IMR-90 (cell line): Measurements from ENCODE around the gene KIAA1614. TPM values are rescaled to one million over a fixed set of nuclear protein-coding genes. Genes with fewer than 3 reads are reported as not detected.

Source experiments
- ATAC-seq: fragments of 200-7000 bp; cut with Tn5 transposase; 2 replicates; pipeline ENCODE4 v1.9.1; 2020; ENCODE audit warnings: low read depth, mild to moderate bottlenecking, moderate library complexity
- BruUV-seq: library from RNA; stranded (reverse); fragments of 400-500 nt; replicated peaks from 2 replicates; lab custom pipeline; 2021; lab: Mats Ljungman, UMichigan
- CTCF ChIA-PET: fragments of 300-600 bp; formaldehyde crosslinking; extraction: SDS; loops from one replicate; lab custom pipeline; 2021; ENCODE audit warnings: antibody characterized with exemption; lab: Yijun Ruan, JAX
- POLR2A ChIA-PET: fragments of 300-600 bp; sonication (Branson Sonifier 250); formaldehyde crosslinking; loops from one replicate; lab custom pipeline; 2022; ENCODE audit warnings: antibody characterized with exemption; ENCODE audit not compliant: unreplicated experiment; lab: Charles Lee
- DNase-seq: peaks from one replicate; pipeline ENCODE4 v3.0.0; 2013
- H2AFZ ChIP-seq: replicated peaks from 2 replicates; pipeline ENCODE3; 2013; ENCODE audit warnings: low read length, mild to moderate bottlenecking; ENCODE audit not compliant: poor library complexity
- H2AK5ac ChIP-seq: 2 replicates; pipeline ENCODE4 v1.6.1; 2013; ENCODE audit warnings: low read depth, low read length, inconsistent platforms
- H2AK9ac ChIP-seq: replicated peaks from 2 replicates; pipeline ENCODE3; 2013; ENCODE audit warnings: mild to moderate bottlenecking, low read depth, low read length, moderate library complexity; ENCODE audit not compliant: poor library complexity
- H2BK120ac ChIP-seq: 2 replicates; pipeline ENCODE4 v1.6.1; 2013; ENCODE audit warnings: low read depth, low read length, inconsistent platforms
- H2BK15ac ChIP-seq: 3 replicates; pipeline ENCODE4 v1.6.1; 2013; ENCODE audit warnings: low read depth, low read length, inconsistent platforms
- H2BK20ac ChIP-seq: 2 replicates; pipeline ENCODE4 v1.6.1; 2013; ENCODE audit warnings: low read depth, mild to moderate bottlenecking, inconsistent platforms, low read length, moderate library complexity
- H2BK5ac ChIP-seq: 2 replicates; pipeline ENCODE4 v1.6.1; 2013; ENCODE audit warnings: mild to moderate bottlenecking, low read depth, low read length, inconsistent platforms; ENCODE audit not compliant: poor library complexity, severe bottlenecking
- H3K14ac ChIP-seq: replicated peaks from 2 replicates; pipeline ENCODE4 v1.6.1; 2013; ENCODE audit warnings: low read depth, low read length, inconsistent platforms
- H3K18ac ChIP-seq: 2 replicates; pipeline ENCODE4 v1.6.1; 2013; ENCODE audit warnings: low read depth, low read length, control low read depth
- H3K23ac ChIP-seq: 2 replicates; pipeline ENCODE4 v1.6.1; 2013; ENCODE audit warnings: low read depth, low read length, inconsistent platforms
- H3K27ac ChIP-seq: 2 replicates; pipeline ENCODE4 v1.5.1; 2013; ENCODE audit warnings: mild to moderate bottlenecking, control low read depth, low read length; ENCODE audit not compliant: insufficient read depth
- H3K27me3 ChIP-seq: 2 replicates; pipeline ENCODE4 v1.6.1; 2013; ENCODE audit warnings: low read length; ENCODE audit not compliant: control insufficient read depth, insufficient read depth
- H3K36me3 ChIP-seq: 2 replicates; pipeline ENCODE4 v1.6.1; 2013; ENCODE audit warnings: low read length, mixed read lengths; ENCODE audit not compliant: control insufficient read depth, insufficient read depth
- H3K4ac ChIP-seq: 2 replicates; pipeline ENCODE4 v1.6.1; 2013; ENCODE audit warnings: low read depth, low read length, inconsistent platforms
- H3K4me1 ChIP-seq: 2 replicates; pipeline ENCODE4 v1.6.1; 2013; ENCODE audit warnings: low read length, mixed read lengths; ENCODE audit not compliant: control insufficient read depth, insufficient read depth
- H3K4me2 ChIP-seq: 2 replicates; pipeline ENCODE4 v1.6.1; 2013; ENCODE audit warnings: low read depth, mild to moderate bottlenecking, control low read depth, low read length, moderate library complexity
- H3K4me3 ChIP-seq: 2 replicates; pipeline ENCODE4 v1.5.1; 2013; ENCODE audit warnings: low read depth, mild to moderate bottlenecking, control low read depth, low read length, moderate library complexity; ENCODE audit not compliant: insufficient read depth
- H3K56ac ChIP-seq: 2 replicates; pipeline ENCODE4 v1.6.1; 2013; ENCODE audit warnings: low read length, inconsistent platforms; ENCODE audit not compliant: insufficient read depth; ENCODE audit errors: extremely low read depth
- H3K79me1 ChIP-seq, 2 experiments: 2 replicates each; pipeline ENCODE4 v1.6.1; 2013; ENCODE audit warnings: low read length in 2 of 2, inconsistent platforms in 1 of 2, low read depth in 1 of 2
- H3K9ac ChIP-seq: 2 replicates; pipeline ENCODE4 v1.6.1; 2013; ENCODE audit warnings: low read depth, low read length, control low read depth
- H3K9me1 ChIP-seq: 2 replicates; pipeline ENCODE4 v1.6.1; 2013; ENCODE audit warnings: low read length, inconsistent platforms; ENCODE audit not compliant: insufficient read depth
- H3K9me3 ChIP-seq: 2 replicates; pipeline ENCODE4 v1.6.1; 2013; ENCODE audit warnings: low read length; ENCODE audit not compliant: control insufficient read depth, insufficient read depth
- H4K20me1 ChIP-seq: 2 replicates; pipeline ENCODE4 v1.6.1; 2013; ENCODE audit warnings: low read length, inconsistent platforms; ENCODE audit not compliant: insufficient read depth
- H4K5ac ChIP-seq: 2 replicates; pipeline ENCODE4 v1.6.1; 2013; ENCODE audit warnings: mild to moderate bottlenecking, low read depth, low read length, control low read depth
- H4K8ac ChIP-seq, 2 experiments: 2 replicates each; pipeline ENCODE4 v1.6.1; 2013; ENCODE audit warnings: low read depth in 2 of 2, low read length in 2 of 2, control low read depth in 1 of 2, inconsistent platforms in 1 of 2
- H4K91ac ChIP-seq: 2 replicates; pipeline ENCODE4 v1.6.1; 2013; ENCODE audit warnings: low read depth, low read length, inconsistent platforms; ENCODE audit not compliant: insufficient read depth
- POLR2A ChIP-seq: IDR thresholded peaks from 2 replicates; pipeline ENCODE4 v1.6.1; 2012; ENCODE audit warnings: mild to moderate bottlenecking, low read depth, low read length
- WGBS, 2 experiments: methylation state at CpG; one replicate each; pipeline versions ENCODE4 v1.1.5 to v1.1.7; 2013; ENCODE audit warnings: missing lambda C conversion rate in 2 of 2; ENCODE audit not compliant: insufficient read length in 1 of 2; ENCODE audit errors: extremely low coverage in 2 of 2; 5-methylcytosine and 5-hydroxymethylcytosine counted together
- dilution Hi-C: fragments of 300-500 bp; cut with HindIII; formaldehyde crosslinking; loops from one replicate; pipeline ENCODE4 v1.14.3; 2018; ENCODE audit warnings: low sequenced_read_pairs; ENCODE audit not compliant: unreplicated experiment
- in situ Hi-C: fragments of 300-500 bp; cut with MboI; formaldehyde crosslinking; loops from 3 replicates; pipeline ENCODE4 v1.14.3; 2019; ENCODE audit warnings: low sequenced_read_pairs, inconsistent platforms, mixed read lengths
- intact Hi-C: fragments of 100-400 bp; cut with micrococcal nuclease; formaldehyde crosslinking; loops from 2 replicates; pipeline ENCODE4 v1.10.0; 2022
- polyA plus RNA-seq, 3 experiments: library from polyadenylated mRNA; depleted of rRNA; stranded (reverse); fragments of >200 nt; gene quantifications; 2 replicates each; pipeline ENCODE4 v1.2.3, GENCODE V29; 2012; ENCODE audit warnings: low replicate concordance in 1 of 3
- total RNA-seq: library from RNA; depleted of rRNA; stranded (reverse); fragments of >200 nt; gene quantifications from 2 replicates; pipeline ENCODE4 v1.2.3, GENCODE V29; 2012
- TF ChIP-seq, protein P1 (sequence below): fragments of 150-350 bp; IDR thresholded peaks from 2 replicates; pipeline ENCODE4 v1.6.1; 2017; ENCODE audit warnings: mild to moderate bottlenecking, antibody characterized with exemption, low read length, low read depth
- TF ChIP-seq, protein P2 (sequence below): fragments of 150-350 bp; IDR thresholded peaks from 2 replicates; pipeline ENCODE4 v1.6.1; 2016; ENCODE audit warnings: low read depth, mild to moderate bottlenecking, low read length, moderate library complexity, borderline replicate concordance

The KIAA1614 gene
- total and polyA plus RNA-seq, 2 of the 4 experiments (the other 2 are of a cell fraction) = 1.8 to 3.5 TPM

DNA sequence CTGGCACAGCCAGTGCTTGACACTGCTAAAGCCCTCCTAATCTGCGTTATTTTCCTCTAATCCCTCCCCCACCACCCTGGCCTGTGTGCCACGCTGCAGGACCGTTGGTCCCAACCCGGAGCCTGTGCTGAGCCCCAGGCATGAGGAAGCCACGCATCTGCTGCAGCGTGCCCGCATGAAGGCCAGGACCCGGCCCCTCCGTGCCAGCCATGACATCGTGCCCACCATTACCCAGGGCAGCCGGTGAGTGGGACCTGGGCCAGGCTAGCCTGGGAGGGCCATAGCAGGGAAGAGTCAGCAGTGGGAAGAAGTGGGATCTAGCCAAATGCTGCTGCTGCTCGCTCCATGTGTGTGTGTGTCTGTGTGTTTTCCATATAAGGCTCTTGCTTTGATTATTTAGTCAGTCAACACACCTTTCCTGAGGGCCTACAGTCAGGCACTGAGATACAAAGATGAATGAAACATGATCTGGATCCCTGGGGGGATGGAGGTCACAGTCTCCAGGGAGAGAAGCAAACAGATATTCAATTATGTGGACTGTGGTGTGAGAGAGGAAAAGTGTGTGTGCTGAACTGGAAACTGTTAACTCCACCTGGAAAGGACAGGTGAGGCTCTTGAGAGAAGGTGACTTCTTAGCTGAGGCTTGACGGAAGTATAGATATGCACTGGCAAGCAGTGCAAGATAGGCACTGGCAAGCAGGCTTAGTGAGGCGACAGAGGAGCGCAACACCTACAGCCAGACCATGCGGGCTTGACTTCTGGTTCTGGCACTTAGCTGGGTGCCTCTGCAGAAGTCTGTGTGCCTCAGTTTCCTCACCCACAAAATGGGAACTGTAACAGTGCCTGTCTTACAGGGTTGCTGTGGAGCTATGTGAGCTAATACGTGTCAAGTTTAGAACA lies 15.9 kb downstream of the KIAA1614 start:
- no peak overlapping the region for H2BK20ac ChIP-seq
- H3K4me1 ChIP-seq = peaks cover 14% of the 10 kb centered on the region
- H3K18ac ChIP-seq = no peak overlapping the region
- H3K9me3 ChIP-seq = no peaks in the 10 kb centered on the region
- H4K5ac ChIP-seq = no peak overlapping the region
- no peak overlapping the region for H4K91ac ChIP-seq
- H3K14ac ChIP-seq = no peak overlapping the region
- no TSS peak for BruUV-seq
- H4K20me1 ChIP-seq = peaks cover 9% of the 10 kb centered on the region; the same call in 1 of the 2 replicates
- POLR2A ChIA-PET = no interaction called here
- H3K4ac ChIP-seq = no peak overlapping the region
- no peak overlapping the region for H3K27ac ChIP-seq
- no peaks in the 10 kb centered on the region for H3K27me3 ChIP-seq
- H2AK5ac ChIP-seq = 0 out of 2 replicates have a peak overlapping the region, but pooled peaks have one; percentile 6
- 0 out of 2 replicates have a peak, but pooled peaks cover 5% of the 10 kb centered on the region for H3K9me1 ChIP-seq
- no peak overlapping the region for H2BK120ac ChIP-seq
- no peak overlapping the region for H2BK15ac ChIP-seq
- no peak for DNase-seq
- H3K9ac ChIP-seq = no peak overlapping the region
- H3K4me3 ChIP-seq = no peak overlapping the region
- intact Hi-C loops (no loop called here), in situ Hi-C loops (no loop called here), dilution Hi-C loops (no loop called here)
- no peak overlapping the region for H4K8ac ChIP-seq
- TF ChIP-seq, protein P1, sequence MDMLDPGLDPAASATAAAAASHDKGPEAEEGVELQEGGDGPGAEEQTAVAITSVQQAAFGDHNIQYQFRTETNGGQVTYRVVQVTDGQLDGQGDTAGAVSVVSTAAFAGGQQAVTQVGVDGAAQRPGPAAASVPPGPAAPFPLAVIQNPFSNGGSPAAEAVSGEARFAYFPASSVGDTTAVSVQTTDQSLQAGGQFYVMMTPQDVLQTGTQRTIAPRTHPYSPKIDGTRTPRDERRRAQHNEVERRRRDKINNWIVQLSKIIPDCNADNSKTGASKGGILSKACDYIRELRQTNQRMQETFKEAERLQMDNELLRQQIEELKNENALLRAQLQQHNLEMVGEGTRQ = no peak
- TF ChIP-seq POLR2A = no peak
- TF ChIP-seq, protein P2, sequence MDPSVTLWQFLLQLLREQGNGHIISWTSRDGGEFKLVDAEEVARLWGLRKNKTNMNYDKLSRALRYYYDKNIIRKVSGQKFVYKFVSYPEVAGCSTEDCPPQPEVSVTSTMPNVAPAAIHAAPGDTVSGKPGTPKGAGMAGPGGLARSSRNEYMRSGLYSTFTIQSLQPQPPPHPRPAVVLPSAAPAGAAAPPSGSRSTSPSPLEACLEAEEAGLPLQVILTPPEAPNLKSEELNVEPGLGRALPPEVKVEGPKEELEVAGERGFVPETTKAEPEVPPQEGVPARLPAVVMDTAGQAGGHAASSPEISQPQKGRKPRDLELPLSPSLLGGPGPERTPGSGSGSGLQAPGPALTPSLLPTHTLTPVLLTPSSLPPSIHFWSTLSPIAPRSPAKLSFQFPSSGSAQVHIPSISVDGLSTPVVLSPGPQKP = no peak
- peak overlapping the region; percentile 26 for H2AFZ ChIP-seq
- peaks cover 0 to 2% of the 10 kb centered on the region in 2 experiments; a peak in 1 of 4 replicates for H3K79me1 ChIP-seq
- H3K36me3 ChIP-seq = peaks cover 11% of the 10 kb centered on the region; the same call in 1 of the 2 replicates
- H2AK9ac ChIP-seq = no peak overlapping the region
- no peak for ATAC-seq
- H3K4me2 ChIP-seq = no peak overlapping the region
- 92% methylated on average over 2 of the region's 17 CpGs; no CpG with 5 or more reads in 1 of the 2 experiments for WGBS, 2 experiments
- no peak overlapping the region for H3K56ac ChIP-seq
- no peak overlapping the region; the same call in 1 of the 2 replicates for H3K23ac ChIP-seq
- H2BK5ac ChIP-seq = no peak overlapping the region
- CTCF ChIA-PET = no interaction called here
